HepG2 (cell line): ENCODE results near the gene TFEB.

Experiments
- CHCHD3 ChIP-seq: sonication (generic); formaldehyde crosslinking; IDR thresholded peaks from 2 replicates; pipeline ENCODE4 v1.8.0; 2022; ENCODE audit warnings: mild to moderate bottlenecking, missing genetic modification reagents, moderate library complexity
- FOXM1 ChIP-seq: sonication (generic); formaldehyde crosslinking; IDR thresholded peaks from 2 replicates; pipeline ENCODE4 v1.5.0; 2020; ENCODE audit warnings: missing genetic modification reagents
- GABPB1 ChIP-seq: IDR thresholded peaks from 2 replicates; pipeline ENCODE4 v1.6.1; 2016; ENCODE audit warnings: mild to moderate bottlenecking, missing genetic modification reagents, moderate library complexity, missing compliant biosample characterization
- KAT7 ChIP-seq: IDR thresholded peaks from 2 replicates; pipeline ENCODE4 v1.6.1; 2018; ENCODE audit warnings: borderline replicate concordance, missing compliant biosample characterization
- ZFX ChIP-seq: sonication (generic); formaldehyde crosslinking; IDR thresholded peaks from 2 replicates; pipeline ENCODE4 v1.4.0; 2020; ENCODE audit warnings: mild to moderate bottlenecking, low read depth, missing genetic modification reagents, moderate library complexity

GRCh38 chr6:41708856-41709255 is 26.6 kb downstream of the TFEB start:
- TF ChIP-seq CHCHD3 (CRISPR knock-in tag) (no peak), KAT7 (CRISPR knock-in tag) (no peak), ZFX (CRISPR knock-in tag) (no peak), GABPB1 (CRISPR knock-in tag) (no peak), FOXM1 (CRISPR knock-in tag) (no peak)
